Measurements from ENCODE around the gene KRT80.

DNA sequence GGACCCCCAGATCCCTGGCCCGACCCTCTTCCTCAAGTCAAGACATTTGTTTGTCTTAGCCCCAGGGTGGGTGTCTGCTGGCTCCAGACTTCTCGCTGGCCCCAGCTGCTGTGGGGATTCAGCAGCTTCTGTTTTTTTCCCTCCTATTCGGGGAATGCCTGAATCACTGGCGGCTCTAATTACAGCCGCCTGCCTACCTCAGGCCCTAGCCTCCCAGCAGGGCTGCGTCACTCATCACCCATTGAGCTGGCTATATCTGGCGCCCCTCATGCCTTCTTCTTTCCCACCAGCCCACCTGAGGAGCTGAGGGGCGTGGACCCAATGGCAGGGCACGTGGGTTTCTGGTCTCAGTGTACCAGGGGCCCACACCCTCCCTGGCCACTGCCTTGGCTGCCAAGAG, 10.1 kb downstream of the KRT80 start:
- no peak for TF ChIP-seq ZNF567 (CRISPR knock-in tag; IDR thresholded peaks at IDR 0.05; ENCODE audit: borderline replicate concordance)
- TF ChIP-seq KAT8 (CRISPR knock-in tag; IDR thresholded peaks at IDR 0.05), result no peak
- TF ChIP-seq CBX2 (IDR thresholded peaks at IDR 0.05; ENCODE audit: low read depth, low read length), result no peak
- no peak for TF ChIP-seq CBX2 (CRISPR knock-in tag; IDR thresholded peaks at IDR 0.05; ENCODE audit: low read depth)
- no peak for TF ChIP-seq HMG20A (CRISPR knock-in tag; IDR thresholded peaks at IDR 0.05; ENCODE audit: borderline replicate concordance)
- TF ChIP-seq ZNF136 (CRISPR knock-in tag; IDR thresholded peaks at IDR 0.05; ENCODE audit: low read depth), result no peak
- TF ChIP-seq, protein P1, sequence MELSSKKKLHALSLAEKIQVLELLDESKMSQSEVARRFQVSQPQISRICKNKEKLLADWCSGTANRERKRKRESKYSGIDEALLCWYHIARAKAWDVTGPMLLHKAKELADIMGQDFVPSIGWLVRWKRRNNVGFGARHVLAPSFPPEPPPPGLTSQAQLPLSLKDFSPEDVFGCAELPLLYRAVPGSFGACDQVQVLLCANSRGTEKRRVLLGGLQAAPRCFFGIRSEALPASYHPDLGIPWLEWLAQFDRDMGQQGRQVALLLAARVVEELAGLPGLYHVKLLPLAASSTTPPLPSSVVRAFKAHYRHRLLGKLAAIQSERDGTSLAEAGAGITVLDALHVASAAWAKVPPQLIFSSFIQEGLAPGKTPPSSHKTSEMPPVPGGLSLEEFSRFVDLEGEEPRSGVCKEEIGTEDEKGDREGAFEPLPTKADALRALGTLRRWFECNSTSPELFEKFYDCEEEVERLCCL (CRISPR knock-in tag; IDR thresholded peaks at IDR 0.05; ENCODE audit: borderline replicate concordance), result no peak
- TF ChIP-seq, protein P2, sequence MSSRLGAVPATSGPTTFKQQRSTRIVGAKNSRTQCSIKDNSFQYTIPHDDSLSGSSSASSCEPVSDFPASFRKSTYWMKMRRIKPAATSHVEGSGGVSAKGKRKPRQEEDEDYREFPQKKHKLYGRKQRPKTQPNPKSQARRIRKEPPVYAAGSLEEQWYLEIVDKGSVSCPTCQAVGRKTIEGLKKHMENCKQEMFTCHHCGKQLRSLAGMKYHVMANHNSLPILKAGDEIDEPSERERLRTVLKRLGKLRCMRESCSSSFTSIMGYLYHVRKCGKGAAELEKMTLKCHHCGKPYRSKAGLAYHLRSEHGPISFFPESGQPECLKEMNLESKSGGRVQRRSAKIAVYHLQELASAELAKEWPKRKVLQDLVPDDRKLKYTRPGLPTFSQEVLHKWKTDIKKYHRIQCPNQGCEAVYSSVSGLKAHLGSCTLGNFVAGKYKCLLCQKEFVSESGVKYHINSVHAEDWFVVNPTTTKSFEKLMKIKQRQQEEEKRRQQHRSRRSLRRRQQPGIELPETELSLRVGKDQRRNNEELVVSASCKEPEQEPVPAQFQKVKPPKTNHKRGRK (CRISPR knock-in tag; IDR thresholded peaks at IDR 0.05), result no peak
- TF ChIP-seq, protein P3, sequence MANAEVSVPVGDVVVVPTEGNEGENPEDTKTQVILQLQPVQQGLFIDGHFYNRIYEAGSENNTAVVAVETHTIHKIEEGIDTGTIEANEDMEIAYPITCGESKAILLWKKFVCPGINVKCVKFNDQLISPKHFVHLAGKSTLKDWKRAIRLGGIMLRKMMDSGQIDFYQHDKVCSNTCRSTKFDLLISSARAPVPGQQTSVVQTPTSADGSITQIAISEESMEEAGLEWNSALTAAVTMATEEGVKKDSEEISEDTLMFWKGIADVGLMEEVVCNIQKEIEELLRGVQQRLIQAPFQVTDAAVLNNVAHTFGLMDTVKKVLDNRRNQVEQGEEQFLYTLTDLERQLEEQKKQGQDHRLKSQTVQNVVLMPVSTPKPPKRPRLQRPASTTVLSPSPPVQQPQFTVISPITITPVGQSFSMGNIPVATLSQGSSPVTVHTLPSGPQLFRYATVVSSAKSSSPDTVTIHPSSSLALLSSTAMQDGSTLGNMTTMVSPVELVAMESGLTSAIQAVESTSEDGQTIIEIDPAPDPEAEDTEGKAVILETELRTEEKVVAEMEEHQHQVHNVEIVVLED (CRISPR knock-in tag; IDR thresholded peaks at IDR 0.05; ENCODE audit: borderline replicate concordance), result no peak
- TF ChIP-seq, protein P4, sequence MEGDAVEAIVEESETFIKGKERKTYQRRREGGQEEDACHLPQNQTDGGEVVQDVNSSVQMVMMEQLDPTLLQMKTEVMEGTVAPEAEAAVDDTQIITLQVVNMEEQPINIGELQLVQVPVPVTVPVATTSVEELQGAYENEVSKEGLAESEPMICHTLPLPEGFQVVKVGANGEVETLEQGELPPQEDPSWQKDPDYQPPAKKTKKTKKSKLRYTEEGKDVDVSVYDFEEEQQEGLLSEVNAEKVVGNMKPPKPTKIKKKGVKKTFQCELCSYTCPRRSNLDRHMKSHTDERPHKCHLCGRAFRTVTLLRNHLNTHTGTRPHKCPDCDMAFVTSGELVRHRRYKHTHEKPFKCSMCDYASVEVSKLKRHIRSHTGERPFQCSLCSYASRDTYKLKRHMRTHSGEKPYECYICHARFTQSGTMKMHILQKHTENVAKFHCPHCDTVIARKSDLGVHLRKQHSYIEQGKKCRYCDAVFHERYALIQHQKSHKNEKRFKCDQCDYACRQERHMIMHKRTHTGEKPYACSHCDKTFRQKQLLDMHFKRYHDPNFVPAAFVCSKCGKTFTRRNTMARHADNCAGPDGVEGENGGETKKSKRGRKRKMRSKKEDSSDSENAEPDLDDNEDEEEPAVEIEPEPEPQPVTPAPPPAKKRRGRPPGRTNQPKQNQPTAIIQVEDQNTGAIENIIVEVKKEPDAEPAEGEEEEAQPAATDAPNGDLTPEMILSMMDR (CRISPR knock-in tag; IDR thresholded peaks at IDR 0.05), result no peak
- no peak for TF ChIP-seq TCF7L2 (IDR thresholded peaks at IDR 0.05; ENCODE audit: low read depth, low read length)
- no peak for TF ChIP-seq ZBTB21 (CRISPR knock-in tag; IDR thresholded peaks at IDR 0.05)
- no peak for TF ChIP-seq LCORL (IDR thresholded peaks at IDR 0.05)
- no peak for TF ChIP-seq LCORL (CRISPR knock-in tag; IDR thresholded peaks at IDR 0.05)
- TF ChIP-seq SOX5 (CRISPR knock-in tag; IDR thresholded peaks at IDR 0.05; ENCODE audit: borderline replicate concordance), result no peak
- TF ChIP-seq KDM5A (IDR thresholded peaks at IDR 0.05; ENCODE audit: borderline replicate concordance, low read length), result no peak
